H9 (cell line): ENCODE data around the gene ZDHHC16. TPM values are rescaled to one million over a fixed set of nuclear protein-coding genes. Genes with fewer than 3 reads are reported as not detected.

Experiments
- DNase-seq: peaks from one replicate; pipeline ENCODE4 v3.0.0-alpha.2; 2017
- H2AFZ ChIP-seq: one replicate; pipeline ENCODE4 v1.6.1; 2013; ENCODE audit warnings: mild to moderate bottlenecking, low read length, control low read depth, moderate library complexity
- H2AK5ac ChIP-seq: 2 replicates; pipeline ENCODE4 v1.6.1; 2013; ENCODE audit warnings: low read length, control low read depth, mixed read lengths; ENCODE audit not compliant: insufficient read length
- H2BK120ac ChIP-seq: one replicate; pipeline ENCODE4 v1.6.1; 2013; ENCODE audit warnings: low read depth, mild to moderate bottlenecking, low read length, control low read depth, inconsistent platforms; ENCODE audit not compliant: poor library complexity, severe bottlenecking
- H2BK12ac ChIP-seq: 2 replicates; pipeline ENCODE4 v1.6.1; 2013; ENCODE audit warnings: low read length, control low read depth, mixed read lengths, low read depth; ENCODE audit not compliant: insufficient read length
- H2BK15ac ChIP-seq: 2 replicates; pipeline ENCODE4 v1.6.1; 2013; ENCODE audit warnings: low read depth, low read length, control low read depth
- H2BK20ac ChIP-seq: one replicate; pipeline ENCODE4 v1.6.1; 2013; ENCODE audit warnings: low read depth, mild to moderate bottlenecking, low read length, control low read depth, inconsistent platforms; ENCODE audit not compliant: poor library complexity, severe bottlenecking
- H2BK5ac ChIP-seq: 2 replicates; pipeline ENCODE4 v1.6.1; 2013; ENCODE audit warnings: low read length, control low read depth, mixed read lengths; ENCODE audit not compliant: insufficient read length
- H3K14ac ChIP-seq: 2 replicates; pipeline ENCODE4 v1.6.1; 2013; ENCODE audit warnings: low read length, control low read depth; ENCODE audit not compliant: insufficient read depth
- H3K18ac ChIP-seq: 2 replicates; pipeline ENCODE4 v1.6.1; 2013; ENCODE audit warnings: low read depth, mild to moderate bottlenecking, mixed read lengths, low read length, control low read depth; ENCODE audit not compliant: insufficient read length
- H3K23ac ChIP-seq: 2 replicates; pipeline ENCODE4 v1.6.1; 2013; ENCODE audit warnings: low read length, control low read depth, mixed read lengths, low read depth; ENCODE audit not compliant: insufficient read length
- H3K23me2 ChIP-seq: 2 replicates; pipeline ENCODE4 v1.6.1; 2013; ENCODE audit warnings: low read depth, mild to moderate bottlenecking, mixed read lengths, low read length, control low read depth; ENCODE audit not compliant: insufficient read length, poor library complexity, severe bottlenecking
- H3K27ac ChIP-seq: 2 replicates; pipeline ENCODE4 v1.5.1; 2013; ENCODE audit warnings: low read length, control low read depth, mixed read lengths, low read depth; ENCODE audit not compliant: insufficient read length
- H3K27me3 ChIP-seq: 2 replicates; pipeline ENCODE4 v1.6.1; 2013; ENCODE audit warnings: low read length, control low read depth, inconsistent platforms; ENCODE audit not compliant: insufficient read depth
- H3K4ac ChIP-seq: 2 replicates; pipeline ENCODE4 v1.6.1; 2013; ENCODE audit warnings: low read depth, mild to moderate bottlenecking, control low read depth, inconsistent platforms, low read length, moderate library complexity
- H3K4me1 ChIP-seq: 2 replicates; pipeline ENCODE4 v1.6.1; 2013; ENCODE audit warnings: low read length, control low read depth, inconsistent platforms; ENCODE audit not compliant: insufficient read depth
- H3K4me2 ChIP-seq: 2 replicates; pipeline ENCODE4 v1.6.1; 2013; ENCODE audit warnings: low read length, control low read depth, mixed read lengths; ENCODE audit not compliant: insufficient read length, insufficient read depth
- H3K56ac ChIP-seq: 2 replicates; pipeline ENCODE4 v1.6.1; 2013; ENCODE audit warnings: low read depth, mild to moderate bottlenecking, mixed read lengths, low read length, control low read depth; ENCODE audit not compliant: insufficient read length
- H3K79me1 ChIP-seq: 2 replicates; pipeline ENCODE4 v1.6.1; 2013; ENCODE audit warnings: low read depth, mild to moderate bottlenecking, moderate library complexity, low read length, control low read depth, inconsistent platforms; ENCODE audit not compliant: insufficient read depth, poor library complexity, severe bottlenecking
- H3K79me2 ChIP-seq: 2 replicates; pipeline ENCODE4 v1.6.1; 2013; ENCODE audit warnings: low read length, control low read depth, inconsistent platforms; ENCODE audit not compliant: insufficient read depth
- H3K9ac ChIP-seq: 2 replicates; pipeline ENCODE4 v1.6.1; 2013; ENCODE audit warnings: low read length, control low read depth, mixed read lengths; ENCODE audit not compliant: insufficient read length; ENCODE audit errors: extremely low read depth
- H3K9me3 ChIP-seq: one replicate; pipeline ENCODE4 v1.6.1; 2013; ENCODE audit warnings: low read depth, low read length, inconsistent platforms; ENCODE audit not compliant: control insufficient read depth
- H3T11ph ChIP-seq: one replicate; pipeline ENCODE4 v1.6.1; 2013; ENCODE audit warnings: mild to moderate bottlenecking, low read length, control low read depth, inconsistent platforms
- H4K20me1 ChIP-seq: one replicate; pipeline ENCODE4 v1.6.1; 2013; ENCODE audit not compliant: control insufficient read depth, insufficient read length, insufficient read depth
- H4K5ac ChIP-seq: 2 replicates; pipeline ENCODE4 v1.6.1; 2013; ENCODE audit warnings: low read depth, mild to moderate bottlenecking, mixed read lengths, low read length, control low read depth; ENCODE audit not compliant: insufficient read length
- H4K8ac ChIP-seq: replicated peaks from 2 replicates; pipeline ENCODE4 v1.6.1; 2013; ENCODE audit warnings: low read length, control low read depth, mixed read lengths, low read depth; ENCODE audit not compliant: insufficient read length
- H4K91ac ChIP-seq: 2 replicates; pipeline ENCODE4 v1.6.1; 2013; ENCODE audit warnings: low read depth, mild to moderate bottlenecking, moderate library complexity, mixed read lengths, low read length, control low read depth; ENCODE audit not compliant: insufficient read length
- H3K27ac Mint-ChIP-seq, 3 experiments: 2 replicates in 2 of 3; 3 replicates in 1 of 3; pipeline ENCODE4 v1.8.0; 2020 to 2021; ENCODE audit warnings: mixed read lengths in 3 of 3, mild to moderate bottlenecking in 1 of 3, moderate library complexity in 1 of 3
- H3K27me3 Mint-ChIP-seq: 2 replicates; pipeline ENCODE4 v1.8.0; 2021; ENCODE audit warnings: low read depth, mild to moderate bottlenecking, moderate library complexity, mixed read lengths
- H3K36me3 Mint-ChIP-seq, 3 experiments: 2 replicates in 2 of 3; 3 replicates in 1 of 3; pipeline ENCODE4 v1.8.0; 2020 to 2021; ENCODE audit warnings: low read depth in 3 of 3, mixed read lengths in 3 of 3; ENCODE audit not compliant: insufficient read depth in 1 of 3
- H3K4me1 Mint-ChIP-seq, 2 experiments: 2 replicates each; pipeline ENCODE4 v1.8.0; 2020; ENCODE audit warnings: mixed read lengths in 2 of 2
- H3K4me3 Mint-ChIP-seq, 2 experiments: 2 replicates in 1 of 2; 3 replicates in 1 of 2; pipeline ENCODE4 v1.8.0; 2020 to 2021; ENCODE audit warnings: mild to moderate bottlenecking in 2 of 2, mixed read lengths in 2 of 2, moderate library complexity in 1 of 2
- H3K9me3 Mint-ChIP-seq, 2 experiments: 2 replicates in 1 of 2; 3 replicates in 1 of 2; pipeline ENCODE4 v1.8.0; 2020; ENCODE audit warnings: mild to moderate bottlenecking in 2 of 2, mixed read lengths in 2 of 2, moderate library complexity in 1 of 2
- total RNA-seq: library from RNA; stranded (reverse); gene quantifications from 2 replicates; pipeline ENCODE4 v1.2.1, GENCODE V29; 2021
- TF ChIP-seq, protein P1 (sequence below): fragments of 200-600 bp; sonication (generic); conservative IDR thresholded peaks from 3 replicates; pipeline ENCODE4 v1.8.0; 2021; ENCODE audit warnings: antibody characterized with exemption, mild to moderate bottlenecking

Gene ZDHHC16
- total RNA-seq, 1 experiment from 2014 or later = 45.4 TPM

DNA sequence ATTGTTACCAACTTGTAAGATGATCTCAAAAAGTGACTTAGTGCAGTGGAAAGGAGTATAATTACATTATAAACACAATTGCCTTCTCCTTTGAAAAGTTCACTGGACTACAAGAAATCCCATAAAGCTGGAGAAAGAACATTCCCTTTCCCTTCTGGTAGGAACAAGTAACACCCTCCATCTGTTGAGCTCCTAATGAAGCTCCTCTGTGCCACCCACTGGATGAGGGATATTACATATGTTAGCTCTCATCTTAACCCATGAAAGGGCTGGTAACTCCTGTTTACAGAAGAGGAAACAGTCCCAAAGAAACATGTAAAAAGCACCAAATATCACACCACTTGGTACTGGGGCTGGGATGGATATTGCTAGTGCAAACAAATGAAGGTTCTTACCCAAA lies 11.9 kb upstream of the ZDHHC16 start:
- H2BK15ac ChIP-seq = no peak overlapping the region
- no peak overlapping the region for H2BK20ac ChIP-seq
- no peak overlapping the region for H3K27ac ChIP-seq
- no peak overlapping the region for H3K4ac ChIP-seq
- no peak overlapping the region for H3K18ac ChIP-seq
- peaks cover 34 to 81% (median 67%) of the 10 kb centered on the region in 3 experiments for H3K36me3 Mint-ChIP-seq
- no peak overlapping the region for H3K23ac ChIP-seq
- H3T11ph ChIP-seq = no peak overlapping the region
- no peak overlapping the region for H3K14ac ChIP-seq
- no peak overlapping the region for H3K4me3 Mint-ChIP-seq
- no peak overlapping the region for H3K56ac ChIP-seq
- DNase-seq = no peak
- no peak overlapping the region for H4K91ac ChIP-seq
- no peak overlapping the region for H2BK5ac ChIP-seq
- H4K8ac ChIP-seq = no peak overlapping the region
- H2BK120ac ChIP-seq = no peak overlapping the region
- H3K23me2 ChIP-seq = no peaks in the 10 kb centered on the region
- H2BK12ac ChIP-seq = no peak overlapping the region
- H2AK5ac ChIP-seq = no peak overlapping the region
- no peaks in the 10 kb centered on the region for H3K9me3 ChIP-seq
- peak overlapping the region in 1 of 3 experiments; percentile 91; a peak in 3 of 7 replicates for H3K27ac Mint-ChIP-seq
- H4K20me1 ChIP-seq = no peaks in the 10 kb centered on the region
- no peak overlapping the region for H4K5ac ChIP-seq
- H3K27me3 Mint-ChIP-seq = no peaks in the 10 kb centered on the region; the same call in 1 of the 2 replicates
- H2AFZ ChIP-seq = no peak overlapping the region
- no peak overlapping the region for H3K4me2 ChIP-seq
- TF ChIP-seq, protein P1, sequence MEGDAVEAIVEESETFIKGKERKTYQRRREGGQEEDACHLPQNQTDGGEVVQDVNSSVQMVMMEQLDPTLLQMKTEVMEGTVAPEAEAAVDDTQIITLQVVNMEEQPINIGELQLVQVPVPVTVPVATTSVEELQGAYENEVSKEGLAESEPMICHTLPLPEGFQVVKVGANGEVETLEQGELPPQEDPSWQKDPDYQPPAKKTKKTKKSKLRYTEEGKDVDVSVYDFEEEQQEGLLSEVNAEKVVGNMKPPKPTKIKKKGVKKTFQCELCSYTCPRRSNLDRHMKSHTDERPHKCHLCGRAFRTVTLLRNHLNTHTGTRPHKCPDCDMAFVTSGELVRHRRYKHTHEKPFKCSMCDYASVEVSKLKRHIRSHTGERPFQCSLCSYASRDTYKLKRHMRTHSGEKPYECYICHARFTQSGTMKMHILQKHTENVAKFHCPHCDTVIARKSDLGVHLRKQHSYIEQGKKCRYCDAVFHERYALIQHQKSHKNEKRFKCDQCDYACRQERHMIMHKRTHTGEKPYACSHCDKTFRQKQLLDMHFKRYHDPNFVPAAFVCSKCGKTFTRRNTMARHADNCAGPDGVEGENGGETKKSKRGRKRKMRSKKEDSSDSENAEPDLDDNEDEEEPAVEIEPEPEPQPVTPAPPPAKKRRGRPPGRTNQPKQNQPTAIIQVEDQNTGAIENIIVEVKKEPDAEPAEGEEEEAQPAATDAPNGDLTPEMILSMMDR = no peak
- peaks cover 4 to 5% of the 10 kb centered on the region in 2 experiments; a peak in 3 of 4 replicates for H3K4me1 Mint-ChIP-seq
- no peak overlapping the region for H3K9ac ChIP-seq
- no peaks in the 10 kb centered on the region for H3K4me1 ChIP-seq
- no peaks in the 10 kb centered on the region for H3K79me2 ChIP-seq
- no peaks in the 10 kb centered on the region for H3K27me3 ChIP-seq
- H3K79me1 ChIP-seq = no peaks in the 10 kb centered on the region
- no peaks in the 10 kb centered on the region for H3K9me3 Mint-ChIP-seq
